Activated CD4-positive, CD25-positive, alpha-beta regulatory T cell treated with anti-CD3 and anti-CD28 coated beads, Interleukin-2, amount 50 U/mL, for 72 hours (primary cell): ENCODE results near the gene CRELD1.
"Not testable (repeated sequence)": the region's sequence is repeated elsewhere in the genome, so short reads cannot be mapped to it uniquely, and the experiment has no call there.

Experiments used
- DNase-seq: peaks from one replicate; pipeline ENCODE4 v3.0.0; 2021

The CRELD1 gene, protein sequence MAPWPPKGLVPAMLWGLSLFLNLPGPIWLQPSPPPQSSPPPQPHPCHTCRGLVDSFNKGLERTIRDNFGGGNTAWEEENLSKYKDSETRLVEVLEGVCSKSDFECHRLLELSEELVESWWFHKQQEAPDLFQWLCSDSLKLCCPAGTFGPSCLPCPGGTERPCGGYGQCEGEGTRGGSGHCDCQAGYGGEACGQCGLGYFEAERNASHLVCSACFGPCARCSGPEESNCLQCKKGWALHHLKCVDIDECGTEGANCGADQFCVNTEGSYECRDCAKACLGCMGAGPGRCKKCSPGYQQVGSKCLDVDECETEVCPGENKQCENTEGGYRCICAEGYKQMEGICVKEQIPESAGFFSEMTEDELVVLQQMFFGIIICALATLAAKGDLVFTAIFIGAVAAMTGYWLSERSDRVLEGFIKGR

GRCh38 chr3:9933561-9934234 lies at the start of gene CRELD1:
Gene CRELD1, plus strand, starts transcription at chr3:9933834. Its CDS starts 605 bp downstream, at chr3:9934439.
- peak; percentile 97 for DNase-seq

DNA sequence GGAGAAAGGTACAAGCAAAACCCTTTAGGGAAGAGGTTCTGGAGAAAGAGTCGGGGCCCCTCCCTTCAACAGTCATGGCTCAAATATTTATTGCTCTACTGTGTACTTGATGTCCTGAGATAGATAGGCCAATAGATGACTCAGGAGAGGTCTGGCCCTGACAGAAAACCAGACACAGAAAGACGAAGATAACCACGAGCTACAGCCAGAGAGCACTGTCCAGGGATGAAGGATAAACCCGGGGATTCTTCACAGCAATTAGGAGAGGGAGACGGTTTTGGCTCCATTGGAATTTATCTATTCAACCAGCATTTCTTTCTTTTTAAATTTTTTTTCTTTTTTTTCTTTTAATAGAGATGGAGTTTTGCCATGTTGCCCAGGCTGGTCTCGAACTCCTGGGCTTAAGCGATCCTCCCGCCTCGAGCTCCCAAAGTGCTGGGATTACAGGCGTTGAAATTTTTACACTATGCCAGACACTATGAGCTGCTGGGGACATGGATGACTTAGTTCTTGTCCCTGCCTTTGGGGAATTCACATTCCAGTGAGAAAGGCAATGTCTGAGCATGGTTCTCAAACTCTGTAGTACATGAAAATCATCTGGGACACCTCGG lies 49.0 kb upstream of the CRELD1 start:
- DNase-seq: no peak

DNA sequence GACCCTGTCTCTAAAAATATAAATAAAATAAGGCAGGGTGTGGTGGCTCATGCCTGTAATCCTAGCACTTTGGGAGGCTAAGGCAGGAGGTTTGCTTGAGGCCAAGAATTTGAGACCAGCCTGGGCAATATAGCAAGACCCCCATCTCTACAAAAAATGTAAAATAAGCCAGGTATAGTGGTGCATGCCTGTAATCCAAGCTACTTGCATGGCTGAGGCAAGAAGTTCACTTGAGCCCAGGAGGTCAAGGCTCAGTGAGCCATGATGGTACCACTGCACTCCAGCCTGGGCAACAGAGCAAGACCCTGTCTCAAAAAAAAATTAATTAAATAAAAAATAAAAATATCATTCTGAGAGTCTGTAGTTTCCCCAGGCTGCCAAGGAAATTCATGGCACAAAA lies 47.3 kb upstream of the CRELD1 start:
- no peak for DNase-seq

DNA sequence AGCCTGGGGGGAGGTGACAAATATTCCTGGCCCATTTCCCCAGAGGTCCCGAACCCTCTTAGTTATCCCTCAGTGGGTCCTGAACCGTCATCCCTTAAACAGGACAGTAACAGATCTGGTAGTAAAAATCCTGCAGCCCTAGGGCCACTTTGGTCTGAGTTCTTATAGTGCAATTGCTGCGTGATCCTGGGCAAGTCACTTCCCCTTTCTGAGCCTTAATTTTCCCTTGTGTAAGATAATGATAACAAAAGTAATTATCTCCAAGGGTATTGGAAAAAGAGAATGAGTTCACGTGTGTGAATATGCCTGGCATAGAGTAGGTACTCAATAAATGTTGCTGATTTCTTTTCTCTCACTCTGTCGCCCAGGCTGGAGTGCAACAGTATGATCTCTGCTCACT lies 46.2 kb upstream of the CRELD1 start:
- no peak for DNase-seq

DNA sequence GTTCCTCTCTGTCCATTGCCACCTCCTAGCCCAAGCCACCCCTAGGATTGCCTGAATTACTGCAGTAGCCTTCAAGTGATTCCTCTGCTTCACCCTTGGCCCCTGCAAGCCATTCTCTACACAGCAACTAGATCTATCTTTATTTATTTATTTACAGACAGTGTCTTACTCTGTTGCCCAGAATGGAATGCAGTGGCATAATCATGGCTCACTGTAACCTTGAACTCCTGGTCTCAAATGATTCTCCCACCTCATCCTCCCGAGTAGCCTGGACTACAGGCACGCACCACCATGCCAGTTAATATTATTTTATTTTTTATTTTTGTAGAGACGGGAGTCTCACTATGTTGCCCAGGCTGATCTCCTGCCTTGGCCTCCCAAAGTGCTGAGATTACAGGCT lies 45.1 kb upstream of the CRELD1 start:
- no peak for DNase-seq

- no peak for DNase-seq
Observed at GRCh38 chr3:9889405-9889804, 44.2 kb upstream of the CRELD1 start.

- peak; percentile 90 for DNase-seq
Observed at GRCh38 chr3:9890249-9891071, 43.2 kb upstream of the CRELD1 start, which contains the start of gene JAGN1. Gene JAGN1, plus strand, starts transcription at chr3:9890610. Its CDS starts 113 bp downstream, at chr3:9890723.

- DNase-seq: no peak
Observed at GRCh38 chr3:9891072-9891622, 42.5 kb upstream of the CRELD1 start.

DNA sequence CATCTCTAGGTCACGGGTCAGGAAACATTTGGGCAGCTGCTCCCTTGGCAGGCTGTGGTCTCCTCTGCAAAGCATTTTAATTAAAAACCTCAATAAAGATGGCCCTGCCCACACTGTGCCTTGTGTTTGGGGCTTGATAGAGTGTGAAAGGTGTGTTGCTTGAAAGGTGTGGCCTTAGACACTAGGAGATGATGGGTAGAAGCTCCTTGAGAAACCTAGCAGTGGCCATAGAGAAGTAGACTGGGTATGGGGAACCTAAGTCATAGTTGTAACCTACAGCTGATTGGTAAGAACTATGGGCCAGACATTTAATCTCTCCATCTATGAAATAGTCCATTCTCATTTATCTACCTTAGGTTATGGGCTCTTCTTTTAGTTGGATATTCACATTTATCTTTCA lies 39.9 kb upstream of the CRELD1 start:
- DNase-seq: no peak

DNA sequence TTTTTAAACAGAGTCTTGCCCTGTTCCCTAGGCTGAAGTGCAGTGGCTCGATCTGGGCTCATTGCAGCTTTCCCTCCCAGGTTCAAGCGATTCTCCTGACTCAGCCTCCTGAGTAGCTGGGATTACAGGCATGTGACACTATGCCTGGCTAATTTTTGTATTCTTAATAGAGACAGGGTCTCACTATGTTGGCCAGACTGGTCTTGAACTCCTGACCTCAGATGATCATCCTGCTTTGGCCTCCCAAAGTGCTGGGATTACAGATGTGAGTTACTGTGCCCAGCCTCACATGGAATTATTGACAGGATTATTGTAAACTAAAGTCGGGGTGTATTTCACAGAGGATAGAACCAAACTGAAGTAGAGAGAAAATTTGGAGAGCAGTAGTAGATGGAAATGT lies 37.9 kb upstream of the CRELD1 start:
- DNase-seq: not testable (repeated sequence)

DNA sequence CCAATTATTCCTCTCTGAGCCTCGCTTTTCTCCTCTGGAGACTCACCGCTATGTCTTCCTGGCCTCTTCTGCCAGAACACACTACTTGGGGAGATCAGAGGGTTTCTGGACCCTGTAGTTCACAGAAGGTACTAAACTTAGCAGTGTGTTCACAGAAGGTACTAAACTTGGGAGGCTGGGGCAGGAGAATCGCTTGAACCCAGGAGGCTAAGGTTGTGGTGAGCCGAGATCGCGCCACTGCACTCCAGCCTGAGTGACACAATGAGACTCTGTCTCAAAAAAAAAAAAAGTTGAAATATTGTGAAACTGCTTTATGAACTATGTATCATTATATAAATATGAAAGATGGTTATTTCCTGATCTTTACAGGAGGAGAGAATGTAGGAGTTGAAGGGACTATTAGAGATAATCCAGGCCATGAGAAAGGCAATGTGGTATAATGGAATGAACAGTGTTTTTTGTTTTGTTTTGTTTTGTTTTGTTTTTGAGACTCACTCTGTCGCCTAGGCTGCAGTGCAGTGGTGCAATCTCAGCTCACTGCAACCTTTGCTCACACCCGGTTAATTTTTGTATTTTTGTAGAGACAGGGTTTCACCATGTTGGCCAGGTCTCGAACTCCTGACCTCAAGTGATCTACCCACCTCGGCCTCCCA lies 36.8 kb upstream of the CRELD1 start:
- not testable (repeated sequence) for DNase-seq

DNA sequence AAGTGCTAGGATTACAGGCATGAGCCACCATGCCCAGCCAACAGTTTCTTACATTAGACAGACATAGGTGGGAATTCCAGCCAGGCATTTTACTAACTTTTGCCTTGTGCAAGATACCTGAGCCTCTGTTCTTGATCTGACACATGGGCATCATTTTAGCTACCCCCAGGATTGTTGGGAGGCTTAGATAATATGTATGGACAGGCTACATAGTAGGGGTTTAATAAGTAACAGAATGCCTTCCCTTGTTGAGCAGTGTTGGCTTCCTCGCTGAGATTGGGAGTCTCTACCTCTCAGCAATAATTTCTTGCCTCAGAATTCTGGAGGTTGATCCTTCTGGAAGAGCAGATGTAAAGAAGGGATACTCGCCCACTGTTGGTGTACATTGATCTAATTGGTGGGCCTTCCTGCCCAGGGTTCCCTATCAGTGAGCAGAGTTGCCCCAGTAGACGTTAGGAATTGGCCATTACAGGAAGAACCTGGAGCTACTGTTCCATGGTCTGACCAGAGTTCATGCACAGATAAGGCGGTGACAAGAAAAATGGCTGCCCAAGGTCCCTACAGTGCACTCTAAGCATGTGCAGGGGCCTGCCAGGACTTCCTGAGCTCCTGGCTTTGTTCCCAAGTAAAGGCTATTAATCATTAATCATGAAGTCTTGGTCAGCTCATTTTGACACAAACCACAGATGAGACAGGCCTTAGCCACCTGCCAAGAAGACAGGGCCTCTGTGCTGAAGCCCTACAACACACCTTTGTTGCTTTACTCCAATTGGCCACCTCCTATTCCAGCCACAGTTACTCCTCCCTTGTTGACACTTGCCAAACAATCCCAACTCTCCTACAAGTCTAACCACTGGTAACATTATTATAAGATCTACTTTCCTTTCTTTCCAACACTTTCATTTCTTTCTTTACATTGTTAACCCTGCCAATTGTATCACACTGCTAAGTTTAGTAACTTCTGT lies 35.9 kb upstream of the CRELD1 start:
- DNase-seq: no peak

- DNase-seq: no peak
Observed at GRCh38 chr3:9898467-9899241, 35.0 kb upstream of the CRELD1 start.

- DNase-seq: no peak
Observed at GRCh38 chr3:9899289-9899791, 34.3 kb upstream of the CRELD1 start.

DNA sequence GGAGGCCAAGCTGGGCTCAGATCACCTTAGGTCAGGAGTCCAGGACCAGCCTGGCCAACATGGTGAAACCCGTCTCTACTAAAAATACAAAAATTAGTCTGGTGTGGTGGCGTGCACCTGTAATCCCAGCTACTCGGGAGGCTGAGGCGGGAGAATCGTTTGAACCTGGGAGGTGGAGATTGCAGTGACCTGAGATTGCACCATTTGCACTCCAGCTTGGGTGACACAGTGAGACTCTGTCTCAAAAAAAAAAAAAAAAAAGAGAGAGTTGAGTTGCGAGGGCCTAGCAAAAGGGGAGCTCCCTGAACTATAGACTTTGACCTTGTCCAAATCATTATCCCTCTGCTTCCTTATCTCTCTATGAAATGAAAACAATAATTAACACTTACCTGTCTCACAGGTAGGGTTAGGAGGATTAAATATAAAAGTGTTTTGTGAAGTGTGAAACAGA lies 32.6 kb upstream of the CRELD1 start:
- not testable (repeated sequence) for DNase-seq

DNA sequence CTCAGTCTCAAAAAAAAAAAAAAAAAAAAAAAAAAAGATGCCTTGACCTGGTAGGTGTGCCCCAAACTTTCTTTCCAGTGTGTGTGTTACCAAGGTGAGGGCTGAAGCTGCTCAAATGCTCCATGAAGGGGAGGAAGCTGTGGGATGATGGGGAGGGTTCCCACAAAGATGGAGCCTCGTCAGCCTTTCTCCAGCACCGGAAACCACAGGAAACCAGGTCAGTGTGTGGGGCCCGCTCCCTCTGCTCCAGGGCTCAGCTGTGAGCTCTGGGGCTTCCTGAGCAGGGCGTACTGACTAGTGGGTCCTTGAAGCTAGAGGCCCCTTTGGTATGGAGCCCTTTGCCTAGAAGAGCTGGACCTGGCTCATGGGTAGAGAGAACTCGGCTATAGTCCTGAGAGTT lies 31.7 kb upstream of the CRELD1 start:
- DNase-seq: no peak

DNA sequence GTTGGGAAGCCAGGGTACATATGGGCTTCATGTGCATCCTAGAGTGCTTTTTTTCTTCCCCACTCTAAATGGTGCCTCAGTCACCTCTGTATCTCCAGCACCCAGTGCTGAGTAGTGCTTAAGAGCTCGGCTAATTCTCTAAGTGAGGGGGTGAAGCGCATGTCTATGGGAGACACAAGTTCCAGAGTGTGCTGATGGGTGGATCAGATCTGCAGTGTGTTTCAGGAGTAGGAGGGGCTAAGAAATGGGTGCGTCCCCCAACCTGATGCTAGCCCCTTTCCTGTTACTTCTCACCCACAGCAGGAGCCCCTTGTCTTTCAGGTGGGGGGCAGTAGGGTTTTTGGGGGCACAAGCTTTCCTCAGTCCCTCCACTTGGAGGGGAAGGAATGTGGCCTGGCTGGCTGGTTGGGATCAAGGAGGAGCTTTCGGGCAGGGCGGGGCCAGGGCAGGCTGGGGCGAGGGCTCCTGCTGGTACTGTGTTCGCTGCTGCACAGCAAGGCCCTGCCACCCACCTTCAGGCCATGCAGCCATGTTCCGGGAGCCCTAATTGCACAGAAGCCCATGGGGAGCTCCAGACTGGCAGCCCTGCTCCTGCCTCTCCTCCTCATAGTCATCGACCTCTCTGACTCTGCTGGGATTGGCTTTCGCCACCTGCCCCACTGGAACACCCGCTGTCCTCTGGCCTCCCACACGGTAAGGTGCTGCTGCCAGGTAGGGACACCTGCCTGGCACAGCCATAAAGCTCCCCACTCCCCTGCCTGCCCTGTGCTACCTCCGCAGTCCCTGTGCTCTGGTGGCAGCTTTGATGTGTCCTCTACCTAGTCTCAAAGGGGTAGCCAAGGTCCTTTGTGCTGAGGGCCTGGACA lies 31.0 kb upstream of the CRELD1 start, which contains the start of gene IL17RE:
Gene IL17RE, plus strand, starts transcription at position 477 of the 866 bp plus-strand sequence. Its CDS starts 85 bp downstream, at position 562.
- no peak for DNase-seq

DNA sequence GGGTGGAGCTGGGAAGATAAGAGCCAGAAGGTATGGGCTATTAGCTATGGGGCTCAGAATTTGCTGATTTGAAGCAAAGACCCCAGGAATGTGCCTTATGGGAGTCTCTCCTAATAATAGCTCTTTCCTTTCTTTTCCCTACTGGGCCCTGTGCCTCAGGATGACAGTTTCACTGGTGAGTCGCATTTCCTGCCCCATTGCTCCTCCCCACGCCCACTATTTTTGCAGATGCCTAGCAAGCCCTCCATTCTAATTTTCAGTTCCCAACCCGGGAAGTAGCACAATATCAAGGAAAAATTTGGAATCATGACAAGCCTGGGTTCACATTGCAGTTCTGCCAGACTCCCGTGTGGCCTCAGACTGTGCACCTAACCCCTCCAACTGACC lies 30.4 kb upstream of the CRELD1 start:
- DNase-seq: no peak

DNA sequence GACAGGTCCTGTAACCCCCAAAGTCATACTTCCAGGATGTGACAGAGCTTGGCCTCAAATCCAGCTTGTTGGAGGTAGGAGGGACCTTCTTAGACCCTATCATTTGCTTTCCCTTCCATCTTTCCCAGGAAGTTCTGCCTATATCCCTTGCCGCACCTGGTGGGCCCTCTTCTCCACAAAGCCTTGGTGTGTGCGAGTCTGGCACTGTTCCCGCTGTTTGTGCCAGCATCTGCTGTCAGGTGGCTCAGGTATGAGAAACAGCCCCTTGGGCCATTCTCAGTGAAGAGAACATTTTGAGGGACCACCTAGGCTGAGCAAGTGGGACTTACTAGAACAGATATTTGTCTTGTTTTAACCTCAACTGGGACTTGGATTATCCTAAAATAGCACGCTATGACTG lies 29.7 kb upstream of the CRELD1 start:
- DNase-seq: no peak
